ENCODE data around the gene LSP1.

DNA sequence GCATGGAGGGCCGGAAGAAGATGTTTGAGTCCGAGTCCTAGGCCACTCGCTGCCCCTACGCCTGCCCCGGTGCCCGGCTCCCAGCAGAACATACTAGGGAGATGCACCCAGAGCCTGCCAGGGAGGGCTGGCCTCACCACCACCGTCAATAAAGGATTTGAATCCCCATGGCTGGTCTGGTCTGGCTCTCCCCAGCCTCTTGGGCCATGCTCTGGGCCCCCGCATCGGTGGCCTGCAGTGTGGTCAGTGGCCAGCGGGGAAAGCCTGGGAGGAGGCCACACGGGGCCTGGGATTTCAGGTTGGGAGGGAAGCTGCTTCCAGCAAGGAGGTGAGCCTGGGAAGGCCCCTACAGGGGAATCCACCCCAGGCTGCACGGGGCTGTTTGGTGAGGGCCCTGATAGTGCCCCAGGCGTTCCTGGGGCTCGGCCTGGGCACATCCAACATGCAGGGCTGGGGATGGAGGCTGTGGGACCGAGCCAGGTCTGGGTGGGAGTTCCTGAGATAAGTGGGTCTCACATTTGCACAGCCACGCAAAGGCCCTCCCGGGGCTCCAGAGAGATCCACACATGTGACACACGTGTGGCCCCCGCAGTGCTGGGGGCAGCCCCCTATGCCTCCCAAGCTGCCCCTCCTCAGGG, 11.3 kb upstream of the LSP1 start:
- TF ChIP-seq RAD21 (IDR thresholded peaks at IDR 0.05; ENCODE audit: low read depth), result no peak
- TF ChIP-seq EP300 (IDR thresholded peaks at IDR 0.05; ENCODE audit: borderline replicate concordance), result no peak
- no peak for TF ChIP-seq TEAD4 (IDR thresholded peaks at IDR 0.05)
- TF ChIP-seq, protein P1, sequence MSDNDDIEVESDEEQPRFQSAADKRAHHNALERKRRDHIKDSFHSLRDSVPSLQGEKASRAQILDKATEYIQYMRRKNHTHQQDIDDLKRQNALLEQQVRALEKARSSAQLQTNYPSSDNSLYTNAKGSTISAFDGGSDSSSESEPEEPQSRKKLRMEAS (IDR thresholded peaks at IDR 0.05), result no peak

All from Ishikawa (cell line).